Nucleus accumbens (tissue), 56 donors: ENCODE data around the gene HSD17B13.

Experiments used
- DNase-seq, 56 donors: peaks; one replicate each; lab custom pipeline; 2025; lab: John Stamatoyannopoulos, UW

The HSD17B13 gene

GRCh38 chr4:87270144-87270543 is 52.5 kb downstream of the HSD17B13 start:
- DNase-seq: peak in 34 of 56 donors; percentile 1 to 60 (median 12)

- DNase-seq: no peak
These were observed 54.3 kb downstream of the HSD17B13 start for GRCh38 chr4:87268411-87268810.

- no peak for DNase-seq
These were observed 55.7 kb downstream of the HSD17B13 start for GRCh38 chr4:87266986-87267385.

- no peak for DNase-seq
These were observed 59.8 kb downstream of the HSD17B13 start for GRCh38 chr4:87262886-87263285.

GRCh38 chr4:87260477-87260876 is 62.2 kb downstream of the HSD17B13 start:
- DNase-seq: no peak

GRCh38 chr4:87258677-87259076 is 64.0 kb downstream of the HSD17B13 start:
- DNase-seq: no peak

GRCh38 chr4:87257523-87257922 is 65.2 kb downstream of the HSD17B13 start:
- DNase-seq: peak in 23 of 56 donors; percentile 0 to 56 (median 17)

- no peak for DNase-seq
These were observed 66.9 kb downstream of the HSD17B13 start for GRCh38 chr4:87255755-87256154.
